DOHH2 (cell line): Measurements from ENCODE around the gene CPM.

Source experiments
- H3F3A ChIP-seq: fragments of 200-600 bp; sonication (generic), shearing (Covaris generic); 2 replicates; pipeline ENCODE4 v1.6.0; 2016; ENCODE audit warnings: antibody characterized with exemption, mild to moderate bottlenecking; ENCODE audit not compliant: control insufficient read depth, insufficient read depth
- H3K27ac ChIP-seq: fragments of 200-600 bp; sonication (generic); 2 replicates; pipeline ENCODE4 v1.5.1; 2014; ENCODE audit warnings: low read depth, mild to moderate bottlenecking, low read length, moderate library complexity
- H3K27me3 ChIP-seq: fragments of 200-600 bp; sonication (generic); 2 replicates; pipeline ENCODE4 v1.6.1; 2014; ENCODE audit warnings: mild to moderate bottlenecking, low read length, mixed read lengths; ENCODE audit not compliant: control insufficient read depth
- H3K36me3 ChIP-seq: fragments of 200-600 bp; sonication (generic); 2 replicates; pipeline ENCODE4 v1.6.1; 2014; ENCODE audit warnings: mild to moderate bottlenecking, low read length, moderate library complexity, mixed read lengths; ENCODE audit not compliant: control insufficient read depth
- H3K4me1 ChIP-seq: fragments of 200-600 bp; sonication (generic); 2 replicates; pipeline ENCODE4 v1.6.1; 2014; ENCODE audit warnings: mild to moderate bottlenecking, low read length, mixed read lengths; ENCODE audit not compliant: control insufficient read depth
- H3K4me2 ChIP-seq: fragments of 200-600 bp; sonication (generic); 2 replicates; pipeline ENCODE4 v1.6.0; 2014; ENCODE audit warnings: mild to moderate bottlenecking, low read length, moderate library complexity
- H3K4me3 ChIP-seq: fragments of 200-600 bp; sonication (generic); 2 replicates; pipeline ENCODE4 v1.5.1; 2014; ENCODE audit warnings: mild to moderate bottlenecking, low read length, mixed read lengths
- H3K79me2 ChIP-seq: fragments of 200-600 bp; sonication (generic); 2 replicates; pipeline ENCODE4 v1.6.1; 2014; ENCODE audit warnings: mild to moderate bottlenecking, low read length, mixed read lengths; ENCODE audit not compliant: control insufficient read depth
- H3K9me2 ChIP-seq: fragments of 200-600 bp; sonication (generic); replicated peaks from 2 replicates; pipeline ENCODE4 v1.6.1; 2014; ENCODE audit warnings: mild to moderate bottlenecking, low read length, mixed read lengths; ENCODE audit not compliant: control insufficient read depth
- H3K9me3 ChIP-seq: fragments of 200-600 bp; sonication (generic); 2 replicates; pipeline ENCODE4 v1.6.1; 2014; ENCODE audit warnings: antibody characterized with exemption, low read length, mixed read lengths; ENCODE audit not compliant: control insufficient read depth, insufficient read depth
- H4K20me1 ChIP-seq: fragments of 200-600 bp; sonication (generic); 2 replicates; pipeline ENCODE4 v1.6.0; 2014; ENCODE audit warnings: low read depth, mild to moderate bottlenecking, antibody characterized with exemption, low read length, moderate library complexity; ENCODE audit not compliant: control insufficient read depth, insufficient read depth
- CTCF ChIP-seq: fragments of 200-600 bp; sonication (generic); IDR thresholded peaks from one replicate; pipeline ENCODE4 v1.5.1; 2014; ENCODE audit warnings: antibody characterized with exemption, mild to moderate bottlenecking, low read depth, low read length; ENCODE audit not compliant: poor library complexity, severe bottlenecking
- EZH2phosphoT487 ChIP-seq: fragments of 200-600 bp; sonication (generic); IDR thresholded peaks from 2 replicates; pipeline ENCODE4 v1.6.1; 2017; ENCODE audit warnings: borderline replicate concordance, mild to moderate bottlenecking, antibody characterized with exemption, low read length, moderate library complexity, mixed read lengths

CPM gene

GRCh38 chr12:68854078-68854468 is 78.9 kb downstream of the CPM start:
- TF ChIP-seq CTCF (no peak), EZH2phosphoT487 (no peak)
- Histone ChIP-seq H3K79me2 (no peaks in the 10 kb centered on the region), H3K4me1 (peaks cover 4% of the 10 kb centered on the region; the same call in 1 of the 2 replicates), H3K27me3 (no peaks in the 10 kb centered on the region), H3K4me2 (no peak overlapping the region), H3K9me3 (no peaks in the 10 kb centered on the region), H3K36me3 (peaks cover 14% of the 10 kb centered on the region), H4K20me1 (no peaks in the 10 kb centered on the region), H3K27ac (no peak overlapping the region), H3K4me3 (no peak overlapping the region), H3K9me2 (no peaks in the 10 kb centered on the region), H3F3A (peaks cover 18% of the 10 kb centered on the region)

DNA sequence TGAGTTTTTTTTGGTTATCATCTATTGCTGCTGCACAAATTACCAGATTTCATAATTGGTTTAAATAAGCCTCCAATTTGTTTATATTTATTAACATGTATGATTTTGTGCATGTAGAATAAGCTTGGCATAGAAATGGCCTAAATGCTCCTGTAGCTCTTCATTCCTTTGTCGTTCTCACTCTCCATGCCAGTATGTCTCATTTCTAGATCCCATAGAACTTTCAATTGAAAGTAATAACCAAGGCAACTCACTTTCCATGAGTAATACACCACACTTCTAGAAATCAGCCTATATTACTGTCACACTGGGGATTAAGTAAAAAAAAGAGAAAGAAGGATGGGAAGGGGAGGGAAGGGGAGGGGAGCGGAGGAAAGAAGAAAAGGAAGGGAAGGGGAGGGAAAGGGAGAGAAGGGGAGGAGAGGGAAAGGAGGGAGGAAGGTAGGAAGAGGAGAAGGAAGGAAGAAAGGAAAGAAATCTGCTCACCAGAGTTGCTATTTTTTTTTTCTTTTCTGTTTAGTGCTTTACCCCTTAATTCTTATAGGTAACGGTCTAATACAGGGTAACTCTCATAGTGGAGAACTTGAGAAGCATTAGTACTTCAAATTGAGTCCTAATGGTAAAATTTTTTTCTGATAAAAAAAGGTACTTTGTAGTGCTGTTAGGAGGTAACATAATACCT is 79.4 kb downstream of the CPM start:
- Histone ChIP-seq H3K9me2 (no peaks in the 10 kb centered on the region), H4K20me1 (no peaks in the 10 kb centered on the region), H3F3A (peaks cover 19% of the 10 kb centered on the region), H3K27ac (no peak overlapping the region), H3K27me3 (no peaks in the 10 kb centered on the region), H3K4me2 (no peak overlapping the region), H3K79me2 (no peaks in the 10 kb centered on the region), H3K9me3 (no peaks in the 10 kb centered on the region), H3K4me1 (peaks cover 4% of the 10 kb centered on the region; the same call in 1 of the 2 replicates), H3K36me3 (peaks cover 14% of the 10 kb centered on the region), H3K4me3 (no peak overlapping the region)
- no peak for TF ChIP-seq EZH2phosphoT487
- TF ChIP-seq CTCF = no peak

DNA sequence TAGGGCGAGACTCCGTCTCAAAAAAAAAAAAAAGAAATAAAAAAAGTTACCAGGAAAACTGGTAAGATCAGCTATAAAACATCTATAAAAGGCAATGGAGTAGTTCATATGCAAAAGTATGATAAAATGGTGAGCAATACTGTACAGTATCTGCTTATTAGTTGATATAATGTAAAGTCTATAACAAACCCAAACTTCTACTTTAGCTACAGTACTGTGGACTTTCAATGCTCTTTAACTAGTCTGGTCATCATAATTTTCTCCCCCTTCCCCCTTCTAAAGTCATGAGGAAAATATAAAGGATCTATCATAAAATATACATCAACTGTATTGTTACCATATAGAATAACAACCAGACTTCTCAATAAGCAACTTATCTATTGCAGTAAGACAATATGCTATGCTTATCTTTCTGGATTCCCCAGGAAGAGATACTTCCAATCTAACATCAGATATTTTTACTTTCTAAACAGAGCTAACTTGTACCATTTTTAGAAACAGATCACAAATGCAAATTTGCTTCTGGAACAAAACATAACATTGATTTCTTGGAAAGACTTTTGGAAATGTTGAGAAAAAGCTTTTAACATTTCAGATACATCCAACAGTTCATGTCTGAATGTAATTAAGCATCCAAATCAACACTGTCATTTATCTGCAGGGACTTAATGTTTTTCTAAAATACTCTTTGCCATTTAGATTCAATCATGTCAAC is 81.2 kb downstream of the CPM start:
- no peak overlapping the region for H3K4me3 ChIP-seq
- peaks cover 8% of the 10 kb centered on the region for H3K36me3 ChIP-seq
- no peaks in the 10 kb centered on the region for H3K9me3 ChIP-seq
- H3K27ac ChIP-seq = no peak overlapping the region
- H3K27me3 ChIP-seq = no peaks in the 10 kb centered on the region
- peaks cover 28% of the 10 kb centered on the region for H3F3A ChIP-seq
- no peak overlapping the region for H3K4me2 ChIP-seq
- TF ChIP-seq EZH2phosphoT487 = no peak
- no peak for TF ChIP-seq CTCF
- H3K9me2 ChIP-seq = no peaks in the 10 kb centered on the region
- H3K79me2 ChIP-seq = no peaks in the 10 kb centered on the region
- H4K20me1 ChIP-seq = no peaks in the 10 kb centered on the region
- peaks cover 4% of the 10 kb centered on the region; the same call in 1 of the 2 replicates for H3K4me1 ChIP-seq
